GM12878 (cell line): ENCODE measurements around the gene CCDC82. TPM values are rescaled to one million over a fixed set of nuclear protein-coding genes. Genes with fewer than 3 reads are reported as not detected.
A peak's percentile ranks its signal among the peaks of the same experiment; 100 is the strongest.

Experiments
- ATAC-seq: fragments of 200-7000 bp; cut with Tn5 transposase; 3 replicates; pipeline ENCODE4 v1.9.1; 2020; ENCODE audit warnings: mild to moderate bottlenecking, moderate library complexity
- BruUV-seq: library from RNA; stranded (reverse); fragments of 400-500 nt; replicated peaks from 2 replicates; lab custom pipeline; 2021; lab: Mats Ljungman, UMichigan
- CTCF ChIA-PET: fragments of 300-600 bp; sonication (Branson Sonifier 250); formaldehyde crosslinking; extraction: SDS; loops from one replicate; lab custom pipeline; 2021; ENCODE audit warnings: inconsistent platforms; lab: Yijun Ruan, JAX
- POLR2A ChIA-PET: fragments of 350-600 bp; formaldehyde crosslinking; extraction: SDS; loops from one replicate; lab custom pipeline; 2021; ENCODE audit warnings: inconsistent platforms; lab: Charles Lee
- RAD21 ChIA-PET: fragments of 300-600 bp; sonication (Branson Sonifier 250); formaldehyde crosslinking; loops from one replicate; lab custom pipeline; 2023; ENCODE audit warnings: antibody characterized with exemption; ENCODE audit not compliant: unreplicated experiment; lab: Charles Lee
- SMC1A ChIA-PET: fragments of 300-600 bp; sonication (Branson Sonifier 250); formaldehyde crosslinking; loops from one replicate; lab custom pipeline; 2023; ENCODE audit not compliant: unreplicated experiment, uncharacterized antibody; lab: Charles Lee
- DNase-seq: peaks from one replicate; pipeline ENCODE4 v3.0.0-alpha.2; 2011; ENCODE audit warnings: low read depth, low spot score
- FAIRE-seq: peaks from 3 replicates; lab custom pipeline; 2011; peaks lifted over from hg19 to GRCh38; lab: Jason Lieb, UNC
- H2AFZ ChIP-seq: 2 replicates; pipeline ENCODE4 v1.6.0; 2011; ENCODE audit warnings: low read depth, low read length, control low read depth; ENCODE audit not compliant: control insufficient read depth
- H3K27ac ChIP-seq: 2 replicates; pipeline ENCODE4 v1.5.1; 2011; ENCODE audit warnings: control low read depth; ENCODE audit not compliant: control insufficient read depth, insufficient read depth
- H3K27me3 ChIP-seq, 2 experiments: replicated peaks in 1 of 2; 2 replicates each; pipeline versions ENCODE4 v1.6.0 to v1.6.1; 2011; ENCODE audit warnings: low read length in 1 of 2; ENCODE audit not compliant: control insufficient read depth in 2 of 2, insufficient read depth in 2 of 2
- H3K36me3 ChIP-seq, 2 experiments: 2 replicates each; pipeline ENCODE4 v1.5.1; 2011; ENCODE audit warnings: low read length in 1 of 2; ENCODE audit not compliant: control insufficient read depth in 2 of 2, insufficient read depth in 2 of 2
- H3K4me1 ChIP-seq: 2 replicates; pipeline ENCODE4 v1.6.1; 2011; ENCODE audit warnings: mild to moderate bottlenecking, low read length, moderate library complexity, mixed read lengths; ENCODE audit not compliant: control insufficient read depth, insufficient read depth
- H3K4me2 ChIP-seq: 2 replicates; pipeline ENCODE4 v1.6.0; 2011; ENCODE audit warnings: control low read depth; ENCODE audit not compliant: control insufficient read depth, insufficient read depth
- H3K4me3 ChIP-seq: fragments of 200-600 bp; sonication (generic); 2 replicates; pipeline ENCODE4 v1.5.1; 2016
- H3K79me2 ChIP-seq: 2 replicates; pipeline ENCODE4 v1.6.0; 2011; ENCODE audit warnings: low read length; ENCODE audit not compliant: control insufficient read depth, insufficient read depth
- H3K9ac ChIP-seq: 2 replicates; pipeline ENCODE4 v1.8.0; 2011; ENCODE audit warnings: low read length, control low read depth, mixed read lengths; ENCODE audit not compliant: control insufficient read depth, insufficient read depth
- H3K9me3 ChIP-seq: replicated peaks from 3 replicates; pipeline ENCODE4 v1.5.1; 2011; ENCODE audit warnings: mild to moderate bottlenecking, low read length; ENCODE audit not compliant: control insufficient read depth, insufficient read depth
- H4K20me1 ChIP-seq: 2 replicates; pipeline ENCODE4 v1.6.0; 2011; ENCODE audit not compliant: control insufficient read depth, insufficient read depth
- GABPA ChIP-seq: IDR thresholded peaks from 2 replicates; pipeline ENCODE4 v1.6.1; 2014; ENCODE audit warnings: antibody characterized with exemption, low read depth, mild to moderate bottlenecking, inconsistent platforms
- JUNB ChIP-seq: IDR thresholded peaks from 2 replicates; pipeline ENCODE4 v1.6.1; 2016; ENCODE audit warnings: antibody characterized with exemption, mild to moderate bottlenecking
- MEF2A ChIP-seq: IDR thresholded peaks from 2 replicates; pipeline ENCODE4 v1.6.1; 2011; ENCODE audit warnings: low read depth, mild to moderate bottlenecking, low read length, moderate library complexity; ENCODE audit not compliant: insufficient read depth
- NFIC ChIP-seq: IDR thresholded peaks from 2 replicates; pipeline ENCODE4 v1.6.1; 2012; ENCODE audit warnings: low read depth, mild to moderate bottlenecking, inconsistent platforms, low read length, moderate library complexity
- NR2F1 ChIP-seq: fragments of 450-650 bp; conservative IDR thresholded peaks from 2 replicates; pipeline ENCODE4 v1.6.1; 2017; ENCODE audit warnings: mild to moderate bottlenecking
- RELB ChIP-seq: fragments of 450-650 bp; IDR thresholded peaks from 2 replicates; pipeline ENCODE4 v1.6.1; 2017; ENCODE audit warnings: low read depth, mild to moderate bottlenecking, moderate library complexity
- TCF3 ChIP-seq: IDR thresholded peaks from 2 replicates; pipeline ENCODE4 v1.6.1; 2012; ENCODE audit warnings: low read depth, mild to moderate bottlenecking, low read length, borderline replicate concordance; ENCODE audit not compliant: insufficient read depth
- USF1 ChIP-seq: IDR thresholded peaks from 2 replicates; pipeline ENCODE4 v1.6.1; 2011; ENCODE audit warnings: borderline replicate concordance, low read depth, mild to moderate bottlenecking, moderate library complexity, mixed read lengths, low read length; ENCODE audit not compliant: insufficient read depth; ENCODE audit errors: extremely low read length
- ZNF384 ChIP-seq: IDR thresholded peaks from 2 replicates; pipeline ENCODE4 v1.6.1; 2012; ENCODE audit warnings: low read depth, mild to moderate bottlenecking, low read length, improper control_type of control experiment, borderline replicate concordance
- WGBS: methylation state at CpG from one replicate; pipeline ENCODE4 v1.1.6; 2016; ENCODE audit warnings: low lambda C conversion rate; ENCODE audit not compliant: insufficient replicate concordance, insufficient coverage; ENCODE audit errors: missing lambda C conversion rate; 5-methylcytosine and 5-hydroxymethylcytosine counted together
- in situ Hi-C: fragments of 300-500 bp; cut with MboI; formaldehyde crosslinking; loops from 9 replicates; pipeline ENCODE4 v1.14.3; 2018; ENCODE audit warnings: mixed read lengths
- intact Hi-C: fragments of 100-400 bp; cut with micrococcal nuclease; formaldehyde crosslinking; loops from one replicate; pipeline ENCODE4 v1.14.2; 2022; ENCODE audit not compliant: unreplicated experiment
- polyA plus RNA-seq, 11 experiments: library from polyadenylated mRNA; depleted of rRNA in 4 of 11; unstranded in 6 of 11; stranded (reverse) in 5 of 11; fragments of >200 nt; fragmentation: Nextera tagmentation in 4 of 11; fragmentation: Illumina TruSeq in 1 of 11; extraction: Ambion mirVana in 4 of 11; extraction: Trizol in 1 of 11; gene quantifications; 1 replicate in 1 of 11; 2 replicates in 10 of 11; pipeline versions ENCODE4 v1.2.1 to v1.2.3, GENCODE V29; 2011 to 2016; ENCODE audit warnings: inconsistent platforms in 2 of 11, missing spikeins in 2 of 11, low read depth in 1 of 11
- total RNA-seq, 4 experiments: library from RNA; depleted of rRNA in 3 of 4; stranded (reverse); fragments of >200 nt in 3 of 4; fragmentation: Illumina TruSeq in 1 of 4; extraction: Trizol in 1 of 4; gene quantifications; 2 replicates each; pipeline versions ENCODE4 v1.2.1 to v1.2.3, GENCODE V29; 2013 to 2021
- TF ChIP-seq, protein P1 (sequence below), 3 experiments: IDR thresholded peaks in 2 of 3; conservative IDR thresholded peaks in 1 of 3; 2 replicates each; pipeline ENCODE4 v1.5.1; 2011; ENCODE audit warnings: low read depth in 3 of 3, low read length in 3 of 3, mild to moderate bottlenecking in 3 of 3, control low read depth in 2 of 3, moderate library complexity in 2 of 3, inconsistent platforms in 1 of 3, mixed read lengths in 1 of 3; ENCODE audit not compliant: control insufficient read depth in 2 of 3, insufficient read depth in 1 of 3; ENCODE audit errors: extremely low read depth in 1 of 3
- TF ChIP-seq, protein P2 (sequence below): fragments of 450-650 bp; IDR thresholded peaks from 2 replicates; pipeline ENCODE4 v1.6.1; 2017; ENCODE audit warnings: mild to moderate bottlenecking, moderate library complexity

The CCDC82 gene
- total and polyA plus RNA-seq, 10 of the 15 experiments (the other 5 are each of a cell fraction or from before 2014, with no cell fraction given): 15.2 to 62.4 (median 28.8) TPM

DNA sequence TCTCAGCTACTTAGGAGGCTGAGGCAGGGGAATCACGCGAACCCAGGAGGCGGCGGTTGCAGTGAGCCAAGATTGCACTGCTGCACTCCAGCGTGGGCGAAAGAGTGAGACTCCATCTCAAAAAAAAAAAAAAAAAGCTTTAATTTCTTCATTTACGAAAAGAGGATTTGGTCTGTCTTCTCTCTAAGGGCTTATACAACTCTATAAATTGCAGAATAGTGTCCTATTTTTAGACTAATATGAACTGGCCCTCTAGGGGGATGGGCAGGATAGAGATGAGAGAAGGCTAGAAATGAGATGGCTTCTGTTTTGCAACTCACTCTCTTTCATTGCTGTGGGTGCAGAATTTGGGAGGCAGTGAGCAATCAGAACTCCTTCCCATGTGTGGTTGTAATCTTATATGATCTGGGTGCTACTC lies 58.0 kb downstream of the CCDC82 start:
- H2AFZ ChIP-seq: no peak overlapping the region
- no peaks in the 10 kb centered on the region for H3K27me3 ChIP-seq
- TF ChIP-seq RELB: no peak
- TF ChIP-seq GABPA: no peak
- peak; percentile 12; the same call in 1 of the 2 replicates for TF ChIP-seq JUNB
- no peak for TF ChIP-seq NFIC
- no peak for TF ChIP-seq USF1
- TF ChIP-seq MEF2A: 0 out of 2 replicates have a peak, but pooled peaks have one; percentile 48
- TF ChIP-seq ZNF384: no peak
- TF ChIP-seq, protein P1, sequence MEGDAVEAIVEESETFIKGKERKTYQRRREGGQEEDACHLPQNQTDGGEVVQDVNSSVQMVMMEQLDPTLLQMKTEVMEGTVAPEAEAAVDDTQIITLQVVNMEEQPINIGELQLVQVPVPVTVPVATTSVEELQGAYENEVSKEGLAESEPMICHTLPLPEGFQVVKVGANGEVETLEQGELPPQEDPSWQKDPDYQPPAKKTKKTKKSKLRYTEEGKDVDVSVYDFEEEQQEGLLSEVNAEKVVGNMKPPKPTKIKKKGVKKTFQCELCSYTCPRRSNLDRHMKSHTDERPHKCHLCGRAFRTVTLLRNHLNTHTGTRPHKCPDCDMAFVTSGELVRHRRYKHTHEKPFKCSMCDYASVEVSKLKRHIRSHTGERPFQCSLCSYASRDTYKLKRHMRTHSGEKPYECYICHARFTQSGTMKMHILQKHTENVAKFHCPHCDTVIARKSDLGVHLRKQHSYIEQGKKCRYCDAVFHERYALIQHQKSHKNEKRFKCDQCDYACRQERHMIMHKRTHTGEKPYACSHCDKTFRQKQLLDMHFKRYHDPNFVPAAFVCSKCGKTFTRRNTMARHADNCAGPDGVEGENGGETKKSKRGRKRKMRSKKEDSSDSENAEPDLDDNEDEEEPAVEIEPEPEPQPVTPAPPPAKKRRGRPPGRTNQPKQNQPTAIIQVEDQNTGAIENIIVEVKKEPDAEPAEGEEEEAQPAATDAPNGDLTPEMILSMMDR (IDR thresholded peaks at IDR 0.05 in 2 of 3, conservative IDR thresholded peaks at IDR 0.05 in 1 of 3; ENCODE audit: control insufficient read depth in 2 of 3, extremely low read depth in 1 of 3, insufficient read depth in 1 of 3, low read depth in 3 of 3, low read length in 3 of 3): no peak
- TF ChIP-seq, protein P2, sequence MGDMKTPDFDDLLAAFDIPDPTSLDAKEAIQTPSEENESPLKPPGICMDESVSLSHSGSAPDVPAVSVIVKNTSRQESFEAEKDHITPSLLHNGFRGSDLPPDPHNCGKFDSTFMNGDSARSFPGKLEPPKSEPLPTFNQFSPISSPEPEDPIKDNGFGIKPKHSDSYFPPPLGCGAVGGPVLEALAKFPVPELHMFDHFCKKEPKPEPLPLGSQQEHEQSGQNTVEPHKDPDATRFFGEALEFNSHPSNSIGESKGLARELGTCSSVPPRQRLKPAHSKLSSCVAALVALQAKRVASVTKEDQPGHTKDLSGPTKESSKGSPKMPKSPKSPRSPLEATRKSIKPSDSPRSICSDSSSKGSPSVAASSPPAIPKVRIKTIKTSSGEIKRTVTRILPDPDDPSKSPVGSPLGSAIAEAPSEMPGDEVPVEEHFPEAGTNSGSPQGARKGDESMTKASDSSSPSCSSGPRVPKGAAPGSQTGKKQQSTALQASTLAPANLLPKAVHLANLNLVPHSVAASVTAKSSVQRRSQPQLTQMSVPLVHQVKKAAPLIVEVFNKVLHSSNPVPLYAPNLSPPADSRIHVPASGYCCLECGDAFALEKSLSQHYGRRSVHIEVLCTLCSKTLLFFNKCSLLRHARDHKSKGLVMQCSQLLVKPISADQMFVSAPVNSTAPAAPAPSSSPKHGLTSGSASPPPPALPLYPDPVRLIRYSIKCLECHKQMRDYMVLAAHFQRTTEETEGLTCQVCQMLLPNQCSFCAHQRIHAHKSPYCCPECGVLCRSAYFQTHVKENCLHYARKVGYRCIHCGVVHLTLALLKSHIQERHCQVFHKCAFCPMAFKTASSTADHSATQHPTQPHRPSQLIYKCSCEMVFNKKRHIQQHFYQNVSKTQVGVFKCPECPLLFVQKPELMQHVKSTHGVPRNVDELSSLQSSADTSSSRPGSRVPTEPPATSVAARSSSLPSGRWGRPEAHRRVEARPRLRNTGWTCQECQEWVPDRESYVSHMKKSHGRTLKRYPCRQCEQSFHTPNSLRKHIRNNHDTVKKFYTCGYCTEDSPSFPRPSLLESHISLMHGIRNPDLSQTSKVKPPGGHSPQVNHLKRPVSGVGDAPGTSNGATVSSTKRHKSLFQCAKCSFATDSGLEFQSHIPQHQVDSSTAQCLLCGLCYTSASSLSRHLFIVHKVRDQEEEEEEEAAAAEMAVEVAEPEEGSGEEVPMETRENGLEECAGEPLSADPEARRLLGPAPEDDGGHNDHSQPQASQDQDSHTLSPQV: no peak
- no peak for TF ChIP-seq TCF3
- no peak for TF ChIP-seq NR2F1
- TF ChIP-seq, all 136 proteins: peak for 2
- H3K9ac ChIP-seq: no peak overlapping the region
- WGBS: 88% methylated on average over 7 of the region's 7 CpGs
- in situ Hi-C loops (no loop called here), intact Hi-C loops (no loop called here)
- RAD21 ChIA-PET: interaction anchor here (0.7 to 1.7 kb wide), 2 partner anchors 23 to 57 kb away, joined by 3 to 5 read pairs; partner anchors contain the start of genes CCDC82 and JRKL
- FAIRE-seq (no peak), ATAC-seq (peak; percentile 50), DNase-seq (no peak)
- peaks cover 12% of the 10 kb centered on the region; the same call in 1 of the 2 replicates for H3K4me1 ChIP-seq
- POLR2A ChIA-PET: interaction anchor here (0.6 to 1.2 kb wide), 2 partner anchors 86 to 767 kb away, joined by 4 to 6 read pairs; no protein-coding TSS in a partner anchor
- CTCF ChIA-PET: interaction anchor here (0.7 to 3.9 kb wide), 3 partner anchors 10 to 137 kb away, joined by 3 to 26 read pairs (median 4); partner anchors contain the start of gene MAML2
- peaks cover 91% of the 10 kb centered on the region for H3K79me2 ChIP-seq
- no peaks in the 10 kb centered on the region; the same call in 1 of the 2 replicates for H4K20me1 ChIP-seq
- H3K27ac ChIP-seq: no peak overlapping the region
- peaks cover 0 to 5% of the 10 kb centered on the region in 2 experiments; a peak in 1 of 4 replicates for H3K36me3 ChIP-seq
- H3K4me3 ChIP-seq: no peak overlapping the region
- no TSS peak for BruUV-seq
- no peaks in the 10 kb centered on the region; the same call in 2 of the 3 replicates for H3K9me3 ChIP-seq
- peak overlapping the region; percentile 39; the same call in 1 of the 2 replicates for H3K4me2 ChIP-seq
- SMC1A ChIA-PET: interaction anchor here (0.7 to 2.2 kb wide), 8 partner anchors 10 to 279 kb away, joined by 3 to 15 read pairs (median 5); partner anchors contain the start of gene MAML2
